DMS53 (cell line): ENCODE results near the gene ZNF394.
A peak's percentile ranks its signal among the peaks of the same experiment; 100 is the strongest.
"Not testable (repeated sequence)": the region's sequence is repeated elsewhere in the genome, so short reads cannot be mapped to it uniquely, and the experiment has no call there.

Experiments
- DNase-seq: peaks from one replicate; lab custom pipeline; 2025; lab: John Stamatoyannopoulos, UW

ZNF394 gene

DNA sequence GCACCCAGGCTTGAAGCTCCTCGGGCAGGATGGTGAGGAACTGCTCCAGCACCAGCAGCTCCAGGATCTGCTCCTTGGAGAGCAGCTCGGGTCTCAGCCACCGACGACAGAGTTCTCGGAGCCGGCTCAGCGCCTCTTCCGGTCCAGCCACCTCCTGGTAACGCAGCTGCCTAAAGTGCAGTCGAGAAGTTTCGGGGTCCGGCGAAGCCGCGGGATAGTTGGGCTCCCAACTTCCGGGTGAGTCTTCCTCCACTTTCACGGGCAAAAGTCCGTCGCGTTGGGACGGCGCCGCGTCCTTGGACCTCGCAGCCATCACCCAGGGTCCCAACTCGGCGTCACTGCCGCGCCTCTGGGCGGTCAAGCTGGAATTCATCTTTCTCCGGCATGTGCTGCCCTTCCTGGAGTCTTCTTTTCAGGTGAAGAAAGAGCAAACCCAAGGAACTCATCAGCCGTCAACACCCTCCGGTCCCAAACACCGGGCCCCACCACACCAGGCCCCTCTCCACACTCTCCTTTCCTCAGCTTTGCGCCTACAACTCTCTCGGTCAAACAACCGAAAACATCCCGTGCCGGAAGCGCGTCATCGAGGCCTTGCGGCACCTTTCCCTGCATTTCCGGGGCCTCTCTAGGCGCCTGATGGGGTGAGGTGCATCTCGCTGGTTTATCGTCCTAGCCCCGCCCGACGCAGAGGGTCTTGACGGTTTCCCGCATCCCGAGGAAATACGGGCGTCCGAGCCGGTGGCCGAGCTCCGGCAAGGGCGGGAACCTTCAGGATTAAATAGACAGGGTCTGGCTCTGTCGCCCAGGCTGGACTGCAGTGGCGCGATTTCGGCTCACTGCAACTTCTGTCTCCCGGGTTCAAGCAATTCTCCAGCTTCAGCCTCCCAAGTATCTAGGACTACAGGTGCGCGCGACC lies at the start of gene ZNF394:
Gene ZNF394 (minus strand): TSS at position 561 of the 916 bp plus-strand sequence. CDS start 188 bp downstream, at position 373.
- DNase-seq: peak; percentile 98

- not testable (repeated sequence) for DNase-seq
These were observed 49.5 kb upstream of the ZNF394 start for GRCh38 chr7:99549545-99549944.

GRCh38 chr7:99545308-99545707 lies 45.2 kb upstream of the ZNF394 start:
- not testable (repeated sequence) for DNase-seq

GRCh38 chr7:99543916-99544315 lies 43.8 kb upstream of the ZNF394 start:
- DNase-seq: no peak

DNA sequence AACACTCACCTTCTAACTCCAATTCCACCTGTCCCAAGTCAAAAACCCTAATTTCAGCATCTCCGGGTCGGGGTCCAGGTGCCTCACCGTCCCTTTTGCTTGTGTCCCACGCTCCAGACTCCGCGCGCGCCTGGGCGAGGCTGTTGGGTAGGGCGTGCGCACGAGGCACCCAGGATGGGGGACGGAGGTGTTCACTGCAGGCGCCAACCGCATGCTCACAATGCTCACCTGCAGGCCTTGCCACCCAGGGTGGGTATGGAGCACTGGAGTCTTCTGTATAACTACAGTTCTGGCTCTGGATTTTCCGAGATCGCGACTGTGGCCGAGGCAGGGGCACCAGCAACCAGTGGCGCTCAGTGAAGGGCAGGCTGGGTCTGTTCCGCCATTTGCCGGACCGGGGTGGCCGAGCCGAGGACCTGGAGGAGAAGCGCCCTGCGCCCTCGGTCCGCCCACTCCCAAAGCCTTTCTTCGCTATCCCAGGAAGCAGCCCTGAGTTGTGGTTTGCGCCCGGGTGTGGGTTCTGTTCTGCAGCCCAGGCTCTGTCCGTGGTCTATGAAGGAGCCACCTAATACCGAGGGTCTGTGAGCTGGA lies 43.1 kb upstream of the ZNF394 start:
- no peak for DNase-seq

DNA sequence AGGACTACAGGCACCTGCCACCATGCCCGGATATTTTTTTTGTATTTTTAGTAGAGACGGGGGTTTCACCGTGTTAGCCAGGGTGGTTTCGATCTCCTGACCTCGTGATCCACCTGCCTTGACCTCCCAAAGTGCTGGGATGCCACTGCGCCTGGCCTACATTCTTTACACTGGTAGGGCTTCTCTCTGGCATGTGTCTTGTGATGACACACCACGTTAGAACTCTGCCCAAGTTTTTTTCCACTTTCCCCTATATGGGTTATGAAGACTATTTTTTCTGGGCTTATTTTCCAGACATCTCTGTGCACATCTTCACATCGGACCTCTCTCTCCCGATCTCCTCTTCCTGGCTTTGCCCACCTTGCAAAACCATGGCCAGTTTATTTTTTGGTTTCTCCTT lies 41.1 kb upstream of the ZNF394 start:
- no peak for DNase-seq

- no peak for DNase-seq
These were observed 40.5 kb upstream of the ZNF394 start for GRCh38 chr7:99540542-99540941.

- no peak for DNase-seq
These were observed 39.2 kb upstream of the ZNF394 start for GRCh38 chr7:99539213-99539811.

DNA sequence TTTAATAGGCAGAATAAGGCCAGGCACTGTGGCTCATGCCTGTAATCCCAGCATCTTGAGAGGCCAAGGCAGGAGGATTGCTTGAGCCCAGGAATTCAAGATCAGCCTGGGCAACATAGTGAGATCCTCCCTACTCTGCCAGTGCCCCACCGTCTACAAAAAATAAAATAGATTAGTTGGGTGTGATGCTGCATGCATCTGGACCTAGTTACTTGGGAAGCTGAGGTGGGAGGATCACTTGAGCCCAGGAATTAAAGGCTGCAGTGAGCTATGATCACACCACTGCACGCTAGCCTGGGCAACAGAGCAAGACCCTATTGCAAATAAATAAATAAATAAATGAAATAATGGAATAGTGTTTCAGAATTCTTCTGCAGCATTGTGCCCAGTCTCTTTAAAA lies 35.6 kb upstream of the ZNF394 start:
- DNase-seq: no peak

DNA sequence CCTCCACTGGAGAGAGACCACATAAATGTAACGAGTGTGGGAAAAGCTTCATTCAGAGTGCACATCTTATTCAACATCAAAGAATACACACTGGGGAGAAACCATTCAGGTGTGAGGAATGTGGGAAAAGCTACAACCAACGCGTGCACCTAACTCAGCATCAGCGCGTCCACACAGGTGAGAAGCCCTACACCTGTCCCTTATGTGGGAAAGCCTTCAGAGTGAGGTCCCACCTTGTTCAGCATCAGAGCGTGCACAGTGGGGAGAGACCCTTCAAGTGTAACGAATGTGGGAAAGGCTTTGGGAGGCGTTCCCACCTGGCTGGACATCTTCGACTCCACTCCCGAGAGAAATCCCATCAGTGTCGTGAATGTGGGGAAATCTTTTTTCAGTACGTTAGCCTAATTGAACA lies 31.3 kb upstream of the ZNF394 start:
- peak; percentile 20 for DNase-seq

- DNase-seq: peak; percentile 54
These were observed 25.8 kb upstream of the ZNF394 start for GRCh38 chr7:99525713-99526440.

GRCh38 chr7:99521399-99521798 lies 21.3 kb upstream of the ZNF394 start:
- DNase-seq: no peak

- DNase-seq: no peak
These were observed 14.0 kb upstream of the ZNF394 start for GRCh38 chr7:99514050-99514449.

- DNase-seq: no peak
These were observed 5.2 kb upstream of the ZNF394 start for GRCh38 chr7:99505324-99505662.

- DNase-seq: peak; percentile 99
These were observed 4.7 kb upstream of the ZNF394 start, which contains the start of gene ZKSCAN5 for GRCh38 chr7:99504603-99505323. ZKSCAN5 (plus strand) TSS chr7:99504662; CDS start chr7:99506045, 1,383 bp downstream.

DNA sequence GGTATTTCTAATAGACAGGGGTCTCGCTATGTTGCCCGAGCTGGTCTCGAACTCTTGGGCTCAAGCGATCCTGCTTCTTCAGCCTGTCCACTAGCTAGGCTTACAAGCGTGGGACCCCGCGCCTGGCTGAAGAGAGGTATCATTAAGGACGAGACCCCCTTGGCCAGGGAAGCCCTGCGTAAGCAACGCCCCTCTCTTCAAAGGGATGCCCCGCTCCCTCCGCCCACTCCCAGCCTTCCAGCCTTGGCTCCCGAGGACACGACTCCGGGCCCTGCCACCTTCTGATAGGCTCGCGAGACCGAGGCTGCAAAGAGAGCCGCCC lies 4.2 kb upstream of the ZNF394 start:
- DNase-seq: peak; percentile 100

GRCh38 chr7:99501236-99501635 lies 1.2 kb upstream of the ZNF394 start:
- peak; percentile 38 for DNase-seq

DNA sequence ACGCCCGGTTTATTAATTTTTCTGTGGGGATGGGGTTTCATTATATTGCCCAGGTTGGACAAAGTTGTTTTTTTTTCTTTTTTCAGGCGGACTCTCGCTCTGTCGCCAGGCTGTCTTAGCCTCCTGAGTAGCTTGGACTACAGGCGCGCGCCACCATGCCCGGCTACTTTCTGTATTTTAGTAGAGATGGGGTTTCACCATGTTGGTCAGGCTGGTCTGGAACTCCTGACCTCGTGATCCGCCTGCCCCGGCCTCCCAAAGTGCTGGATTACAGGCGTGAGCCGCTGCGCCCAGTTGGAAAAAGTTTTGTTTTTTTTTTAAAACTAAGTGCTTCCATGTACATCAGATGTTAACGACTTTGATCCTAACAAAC lies 542 bp upstream of the ZNF394 start:
- no peak for DNase-seq

DNA sequence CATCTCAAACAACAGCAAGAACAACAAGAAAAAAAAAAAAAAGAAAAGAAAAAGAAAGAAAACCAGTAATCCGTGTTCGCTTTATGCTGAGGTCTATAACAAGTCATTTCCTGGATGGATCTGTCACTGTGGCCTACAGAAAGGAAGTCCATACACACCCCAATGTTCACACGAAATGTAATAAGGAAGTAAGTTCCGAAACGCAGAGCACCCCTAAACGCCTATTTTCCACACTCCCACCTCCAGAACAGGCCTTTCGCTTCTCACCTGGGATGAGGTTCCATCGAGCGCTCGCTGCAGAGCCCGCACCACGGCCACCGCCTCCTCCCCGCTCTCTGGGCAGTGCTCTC lies 735 bp downstream of the ZNF394 start:
- DNase-seq: no peak

- peak; percentile 19 for DNase-seq
These were observed 1.5 kb downstream of the ZNF394 start for GRCh38 chr7:99498546-99498944.

DNA sequence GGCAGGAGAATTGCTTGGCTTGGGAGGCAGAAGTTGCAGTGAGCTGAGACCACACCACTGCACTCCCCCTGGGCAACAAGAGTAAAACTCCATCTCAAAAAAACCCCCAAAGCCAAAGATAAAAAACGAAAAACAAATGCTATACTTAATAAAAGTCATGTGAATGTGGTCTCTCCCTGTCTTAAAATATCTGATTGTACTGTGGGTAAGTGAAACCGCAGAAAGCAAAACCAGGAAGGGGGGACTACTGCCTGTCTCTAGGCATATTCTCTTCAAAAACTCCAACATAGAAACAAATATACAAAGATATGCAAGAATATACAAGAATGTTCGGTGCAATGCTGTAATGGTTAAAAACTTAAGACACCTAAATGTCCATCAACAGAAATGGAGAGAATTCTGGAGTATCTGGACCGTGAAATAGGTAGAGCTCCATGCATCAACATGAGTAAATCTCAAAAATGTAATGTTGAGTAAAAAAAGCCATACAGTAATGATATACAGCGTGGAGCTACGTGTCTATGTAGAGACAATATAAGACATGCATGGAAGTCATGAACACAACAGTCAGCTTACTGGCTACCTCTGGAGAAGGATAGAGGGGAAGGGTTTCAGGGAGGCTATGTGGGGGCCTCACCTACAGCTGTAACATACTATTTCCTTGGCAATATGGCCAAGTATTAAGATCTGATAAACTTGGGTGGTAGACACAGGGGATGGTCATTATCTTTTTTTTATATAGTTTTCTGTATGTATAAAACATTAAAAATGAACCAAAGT lies 2.1 kb downstream of the ZNF394 start:
- no peak for DNase-seq
